H9 (cell line): Measurements from ENCODE around the gene RPGRIP1L. TPM values are rescaled to one million over a fixed set of nuclear protein-coding genes. Genes with fewer than 3 reads are reported as not detected.

Experiments
- DNase-seq: peaks from one replicate; pipeline ENCODE4 v3.0.0-alpha.2; 2017
- H2AFZ ChIP-seq: one replicate; pipeline ENCODE4 v1.6.1; 2013; ENCODE audit warnings: mild to moderate bottlenecking, low read length, control low read depth, moderate library complexity
- H2AK5ac ChIP-seq: 2 replicates; pipeline ENCODE4 v1.6.1; 2013; ENCODE audit warnings: low read length, control low read depth, mixed read lengths; ENCODE audit not compliant: insufficient read length
- H2BK120ac ChIP-seq: one replicate; pipeline ENCODE4 v1.6.1; 2013; ENCODE audit warnings: low read depth, mild to moderate bottlenecking, low read length, control low read depth, inconsistent platforms; ENCODE audit not compliant: poor library complexity, severe bottlenecking
- H2BK12ac ChIP-seq: 2 replicates; pipeline ENCODE4 v1.6.1; 2013; ENCODE audit warnings: low read length, control low read depth, mixed read lengths, low read depth; ENCODE audit not compliant: insufficient read length
- H2BK15ac ChIP-seq: 2 replicates; pipeline ENCODE4 v1.6.1; 2013; ENCODE audit warnings: low read depth, low read length, control low read depth
- H2BK20ac ChIP-seq: one replicate; pipeline ENCODE4 v1.6.1; 2013; ENCODE audit warnings: low read depth, mild to moderate bottlenecking, low read length, control low read depth, inconsistent platforms; ENCODE audit not compliant: poor library complexity, severe bottlenecking
- H2BK5ac ChIP-seq: 2 replicates; pipeline ENCODE4 v1.6.1; 2013; ENCODE audit warnings: low read length, control low read depth, mixed read lengths; ENCODE audit not compliant: insufficient read length
- H3K14ac ChIP-seq: 2 replicates; pipeline ENCODE4 v1.6.1; 2013; ENCODE audit warnings: low read length, control low read depth; ENCODE audit not compliant: insufficient read depth
- H3K18ac ChIP-seq: 2 replicates; pipeline ENCODE4 v1.6.1; 2013; ENCODE audit warnings: low read depth, mild to moderate bottlenecking, mixed read lengths, low read length, control low read depth; ENCODE audit not compliant: insufficient read length
- H3K23ac ChIP-seq: 2 replicates; pipeline ENCODE4 v1.6.1; 2013; ENCODE audit warnings: low read length, control low read depth, mixed read lengths, low read depth; ENCODE audit not compliant: insufficient read length
- H3K23me2 ChIP-seq: 2 replicates; pipeline ENCODE4 v1.6.1; 2013; ENCODE audit warnings: low read depth, mild to moderate bottlenecking, mixed read lengths, low read length, control low read depth; ENCODE audit not compliant: insufficient read length, poor library complexity, severe bottlenecking
- H3K27ac ChIP-seq: 2 replicates; pipeline ENCODE4 v1.5.1; 2013; ENCODE audit warnings: low read length, control low read depth, mixed read lengths, low read depth; ENCODE audit not compliant: insufficient read length
- H3K27me3 ChIP-seq: 2 replicates; pipeline ENCODE4 v1.6.1; 2013; ENCODE audit warnings: low read length, control low read depth, inconsistent platforms; ENCODE audit not compliant: insufficient read depth
- H3K4ac ChIP-seq: 2 replicates; pipeline ENCODE4 v1.6.1; 2013; ENCODE audit warnings: low read depth, mild to moderate bottlenecking, control low read depth, inconsistent platforms, low read length, moderate library complexity
- H3K4me1 ChIP-seq: 2 replicates; pipeline ENCODE4 v1.6.1; 2013; ENCODE audit warnings: low read length, control low read depth, inconsistent platforms; ENCODE audit not compliant: insufficient read depth
- H3K4me2 ChIP-seq: 2 replicates; pipeline ENCODE4 v1.6.1; 2013; ENCODE audit warnings: low read length, control low read depth, mixed read lengths; ENCODE audit not compliant: insufficient read length, insufficient read depth
- H3K56ac ChIP-seq: 2 replicates; pipeline ENCODE4 v1.6.1; 2013; ENCODE audit warnings: low read depth, mild to moderate bottlenecking, mixed read lengths, low read length, control low read depth; ENCODE audit not compliant: insufficient read length
- H3K79me1 ChIP-seq: 2 replicates; pipeline ENCODE4 v1.6.1; 2013; ENCODE audit warnings: low read depth, mild to moderate bottlenecking, moderate library complexity, low read length, control low read depth, inconsistent platforms; ENCODE audit not compliant: insufficient read depth, poor library complexity, severe bottlenecking
- H3K79me2 ChIP-seq: 2 replicates; pipeline ENCODE4 v1.6.1; 2013; ENCODE audit warnings: low read length, control low read depth, inconsistent platforms; ENCODE audit not compliant: insufficient read depth
- H3K9ac ChIP-seq: 2 replicates; pipeline ENCODE4 v1.6.1; 2013; ENCODE audit warnings: low read length, control low read depth, mixed read lengths; ENCODE audit not compliant: insufficient read length; ENCODE audit errors: extremely low read depth
- H3K9me3 ChIP-seq: one replicate; pipeline ENCODE4 v1.6.1; 2013; ENCODE audit warnings: low read depth, low read length, inconsistent platforms; ENCODE audit not compliant: control insufficient read depth
- H3T11ph ChIP-seq: one replicate; pipeline ENCODE4 v1.6.1; 2013; ENCODE audit warnings: mild to moderate bottlenecking, low read length, control low read depth, inconsistent platforms
- H4K20me1 ChIP-seq: one replicate; pipeline ENCODE4 v1.6.1; 2013; ENCODE audit not compliant: control insufficient read depth, insufficient read length, insufficient read depth
- H4K5ac ChIP-seq: 2 replicates; pipeline ENCODE4 v1.6.1; 2013; ENCODE audit warnings: low read depth, mild to moderate bottlenecking, mixed read lengths, low read length, control low read depth; ENCODE audit not compliant: insufficient read length
- H4K8ac ChIP-seq: replicated peaks from 2 replicates; pipeline ENCODE4 v1.6.1; 2013; ENCODE audit warnings: low read length, control low read depth, mixed read lengths, low read depth; ENCODE audit not compliant: insufficient read length
- H4K91ac ChIP-seq: 2 replicates; pipeline ENCODE4 v1.6.1; 2013; ENCODE audit warnings: low read depth, mild to moderate bottlenecking, moderate library complexity, mixed read lengths, low read length, control low read depth; ENCODE audit not compliant: insufficient read length
- H3K27ac Mint-ChIP-seq, 3 experiments: 2 replicates in 2 of 3; 3 replicates in 1 of 3; pipeline ENCODE4 v1.8.0; 2020 to 2021; ENCODE audit warnings: mixed read lengths in 3 of 3, mild to moderate bottlenecking in 1 of 3, moderate library complexity in 1 of 3
- H3K27me3 Mint-ChIP-seq: 2 replicates; pipeline ENCODE4 v1.8.0; 2021; ENCODE audit warnings: low read depth, mild to moderate bottlenecking, moderate library complexity, mixed read lengths
- H3K36me3 Mint-ChIP-seq, 3 experiments: 2 replicates in 2 of 3; 3 replicates in 1 of 3; pipeline ENCODE4 v1.8.0; 2020 to 2021; ENCODE audit warnings: low read depth in 3 of 3, mixed read lengths in 3 of 3; ENCODE audit not compliant: insufficient read depth in 1 of 3
- H3K4me1 Mint-ChIP-seq, 2 experiments: 2 replicates each; pipeline ENCODE4 v1.8.0; 2020; ENCODE audit warnings: mixed read lengths in 2 of 2
- H3K4me3 Mint-ChIP-seq, 2 experiments: 2 replicates in 1 of 2; 3 replicates in 1 of 2; pipeline ENCODE4 v1.8.0; 2020 to 2021; ENCODE audit warnings: mild to moderate bottlenecking in 2 of 2, mixed read lengths in 2 of 2, moderate library complexity in 1 of 2
- H3K9me3 Mint-ChIP-seq, 2 experiments: 2 replicates in 1 of 2; 3 replicates in 1 of 2; pipeline ENCODE4 v1.8.0; 2020; ENCODE audit warnings: mild to moderate bottlenecking in 2 of 2, mixed read lengths in 2 of 2, moderate library complexity in 1 of 2
- CTCF ChIP-seq: fragments of 200-600 bp; sonication (generic); conservative IDR thresholded peaks from 3 replicates; pipeline ENCODE4 v1.8.0; 2021; ENCODE audit warnings: antibody characterized with exemption, mild to moderate bottlenecking
- WGBS: extraction: QIAGEN DNeasy Blood & Tissue Kit; methylation state at CpG from one replicate; pipeline ENCODE4 v1.1.7; 2013; ENCODE audit warnings: missing lambda C conversion rate, low lambda C conversion rate, mixed read lengths; ENCODE audit not compliant: insufficient read length; ENCODE audit errors: extremely low coverage; 5-methylcytosine and 5-hydroxymethylcytosine counted together
- total RNA-seq: library from RNA; stranded (reverse); gene quantifications from 2 replicates; pipeline ENCODE4 v1.2.1, GENCODE V29; 2021

RPGRIP1L gene
- total RNA-seq, 1 experiment from 2014 or later, result 11.7 TPM

GRCh38 chr16:53580038-53580802, 123.4 kb downstream of the RPGRIP1L start:
- Histone ChIP-seq H4K20me1 (no peaks in the 10 kb centered on the region), H4K5ac (no peak overlapping the region), H4K91ac (no peak overlapping the region), H3K23me2 (no peaks in the 10 kb centered on the region), H3K79me2 (no peaks in the 10 kb centered on the region), H2BK12ac (no peak overlapping the region), H2BK15ac (no peak overlapping the region), H3K79me1 (no peaks in the 10 kb centered on the region), H3K4ac (no peak overlapping the region), H3K23ac (no peak overlapping the region), H3K9ac (no peak overlapping the region), H3K4me2 (no peak overlapping the region), H3K27ac (no peak overlapping the region), H3K27me3 (no peaks in the 10 kb centered on the region), H2AK5ac (no peak overlapping the region), H3K14ac (0 out of 2 replicates have a peak overlapping the region, but pooled peaks have one; percentile 53), H4K8ac (no peak overlapping the region), H3T11ph (no peak overlapping the region), H2BK120ac (no peak overlapping the region), H2BK5ac (no peak overlapping the region), H3K4me1 (no peaks in the 10 kb centered on the region), H2BK20ac (no peak overlapping the region), H3K9me3 (no peaks in the 10 kb centered on the region), H2AFZ (no peak overlapping the region), H3K56ac (no peak overlapping the region), H3K18ac (no peak overlapping the region)
- no peak for DNase-seq
- Mint-ChIP-seq H3K4me1 (peaks cover 0 to 5% of the 10 kb centered on the region in 2 experiments; a peak in 1 of 4 replicates), H3K9me3 (no peaks in the 10 kb centered on the region), H3K4me3 (no peak overlapping the region), H3K27me3 (no peaks in the 10 kb centered on the region; the same call in 1 of the 2 replicates), H3K27ac (no peak overlapping the region), H3K36me3 (no peaks in the 10 kb centered on the region; a peak in 1 of 7 replicates)
- TF ChIP-seq CTCF, result no peak
- WGBS, result no CpG with 5 or more reads among the region's 12 CpGs
